ENCODE results near the gene SND1.
A peak's percentile ranks its signal among the peaks of the same experiment; 100 is the strongest.
"Not testable (repeated sequence)": the region's sequence is repeated elsewhere in the genome, so short reads cannot be mapped to it uniquely, and the experiment has no call there.

SND1 gene

DNA sequence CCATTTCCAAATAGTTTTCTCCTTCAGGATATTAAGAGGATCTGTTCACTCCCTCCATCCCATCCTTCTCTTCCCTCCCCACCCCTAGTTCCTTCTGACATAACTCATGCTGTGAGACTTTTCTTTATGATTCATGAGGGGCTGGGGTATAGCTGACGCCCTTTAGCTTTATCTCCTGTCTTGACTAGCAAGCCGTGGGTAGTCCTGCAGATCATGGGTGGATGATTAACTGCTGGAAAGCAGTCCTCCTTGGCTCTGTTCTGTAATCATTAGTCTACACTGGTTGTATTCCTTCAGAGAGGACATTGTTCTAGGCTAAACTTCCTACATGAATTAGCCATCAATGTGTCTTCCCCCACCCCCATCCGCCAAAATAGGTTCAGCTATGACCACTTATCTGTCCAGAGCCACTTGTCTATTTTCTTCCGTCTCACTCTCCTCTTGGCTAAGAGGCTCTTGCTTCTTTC lies 243.9 kb downstream of the SND1 start:
- no peak for DNase-seq

DNA sequence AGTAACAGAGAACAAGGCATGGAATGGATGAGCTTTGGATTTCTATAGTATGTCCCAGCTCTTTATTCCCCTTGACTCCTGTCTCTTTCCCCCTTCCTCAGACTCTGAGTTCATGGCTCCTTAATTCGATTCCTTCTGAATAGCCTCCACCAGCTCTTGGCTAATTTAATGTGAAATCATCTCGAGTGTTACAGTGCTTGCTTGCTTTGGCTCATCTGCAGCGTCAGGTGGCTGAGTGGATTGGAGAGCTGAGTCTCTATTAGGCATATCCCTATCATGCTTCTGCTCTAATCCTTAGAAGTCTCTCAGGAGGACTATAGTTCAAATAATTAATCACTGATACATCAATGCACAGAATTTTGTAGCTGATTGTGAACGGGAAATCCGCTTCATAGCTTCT lies 244.7 kb downstream of the SND1 start:
- no peak for DNase-seq

DNA sequence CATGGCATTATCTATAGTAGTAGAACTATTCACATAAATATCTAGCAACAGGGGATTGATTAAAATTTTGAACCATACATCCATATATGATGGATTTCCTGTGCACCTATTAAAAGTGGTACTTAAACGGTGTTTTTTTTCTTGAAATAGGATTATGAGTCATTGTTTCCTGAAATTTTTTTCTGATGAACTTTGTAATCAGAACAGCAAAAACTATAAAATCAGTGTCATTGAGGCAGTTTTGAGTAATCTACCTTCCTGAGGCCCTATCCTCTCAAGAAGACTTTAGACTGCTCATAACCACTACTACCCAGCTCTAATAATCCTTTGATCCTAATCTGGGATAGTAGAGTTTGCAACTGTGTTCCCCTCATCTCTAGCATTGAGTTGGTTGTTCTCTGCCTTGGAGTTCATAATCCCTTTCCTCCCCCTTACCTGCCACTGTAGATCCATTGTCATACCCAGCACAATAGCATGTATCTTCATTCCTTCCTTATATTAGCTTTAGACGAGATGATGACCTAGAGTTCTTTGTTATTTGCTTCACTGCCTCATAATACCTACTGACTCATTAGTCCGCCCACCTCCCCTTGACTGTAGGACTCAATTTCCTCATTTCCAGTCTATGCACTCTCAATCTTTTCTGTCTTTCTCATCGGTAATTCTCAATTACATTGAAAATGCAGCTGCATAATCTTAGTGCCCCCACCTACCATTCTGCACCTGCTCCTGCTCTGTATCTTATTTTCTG lies 245.9 kb downstream of the SND1 start:
- DNase-seq = peak; percentile 43

DNA sequence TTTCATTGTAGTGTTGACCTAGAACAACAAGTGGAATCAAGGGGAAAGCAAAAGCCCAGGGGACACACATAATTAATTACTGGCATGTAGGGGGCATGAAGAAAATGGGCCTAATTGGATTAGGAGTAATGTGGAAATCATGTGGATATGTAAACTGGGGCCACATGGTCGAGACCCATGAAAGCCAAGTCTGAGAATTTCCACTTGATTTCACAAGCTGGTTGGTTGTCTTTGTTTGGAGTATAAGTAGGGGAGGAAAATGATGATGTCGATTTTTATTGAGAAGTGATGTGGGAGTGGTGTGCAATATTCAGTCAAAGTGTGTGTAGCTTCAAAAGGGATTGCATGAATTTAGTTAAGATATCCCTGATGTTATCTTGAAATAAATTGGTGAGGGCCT lies 247.4 kb downstream of the SND1 start:
- DNase-seq = no peak

DNA sequence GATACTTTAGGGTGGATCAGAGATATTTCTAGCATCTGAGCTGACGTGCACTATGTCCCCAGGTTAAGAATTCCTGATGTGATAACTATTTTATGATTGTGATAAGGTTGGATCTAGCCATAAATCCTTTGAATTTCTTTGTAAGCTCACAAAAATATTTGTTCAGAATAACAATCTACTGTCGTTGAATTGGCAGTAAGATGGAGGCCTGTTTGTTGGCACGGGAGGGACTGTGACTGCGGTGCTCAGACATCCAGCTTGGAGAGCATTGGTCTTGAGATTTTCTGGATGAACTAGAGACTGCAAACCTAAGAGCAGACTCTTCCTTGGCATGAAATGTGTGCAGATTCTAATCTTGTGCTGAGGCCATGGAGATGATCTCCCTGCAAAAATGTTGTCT lies 248.1 kb downstream of the SND1 start:
- DNase-seq = no peak

DNA sequence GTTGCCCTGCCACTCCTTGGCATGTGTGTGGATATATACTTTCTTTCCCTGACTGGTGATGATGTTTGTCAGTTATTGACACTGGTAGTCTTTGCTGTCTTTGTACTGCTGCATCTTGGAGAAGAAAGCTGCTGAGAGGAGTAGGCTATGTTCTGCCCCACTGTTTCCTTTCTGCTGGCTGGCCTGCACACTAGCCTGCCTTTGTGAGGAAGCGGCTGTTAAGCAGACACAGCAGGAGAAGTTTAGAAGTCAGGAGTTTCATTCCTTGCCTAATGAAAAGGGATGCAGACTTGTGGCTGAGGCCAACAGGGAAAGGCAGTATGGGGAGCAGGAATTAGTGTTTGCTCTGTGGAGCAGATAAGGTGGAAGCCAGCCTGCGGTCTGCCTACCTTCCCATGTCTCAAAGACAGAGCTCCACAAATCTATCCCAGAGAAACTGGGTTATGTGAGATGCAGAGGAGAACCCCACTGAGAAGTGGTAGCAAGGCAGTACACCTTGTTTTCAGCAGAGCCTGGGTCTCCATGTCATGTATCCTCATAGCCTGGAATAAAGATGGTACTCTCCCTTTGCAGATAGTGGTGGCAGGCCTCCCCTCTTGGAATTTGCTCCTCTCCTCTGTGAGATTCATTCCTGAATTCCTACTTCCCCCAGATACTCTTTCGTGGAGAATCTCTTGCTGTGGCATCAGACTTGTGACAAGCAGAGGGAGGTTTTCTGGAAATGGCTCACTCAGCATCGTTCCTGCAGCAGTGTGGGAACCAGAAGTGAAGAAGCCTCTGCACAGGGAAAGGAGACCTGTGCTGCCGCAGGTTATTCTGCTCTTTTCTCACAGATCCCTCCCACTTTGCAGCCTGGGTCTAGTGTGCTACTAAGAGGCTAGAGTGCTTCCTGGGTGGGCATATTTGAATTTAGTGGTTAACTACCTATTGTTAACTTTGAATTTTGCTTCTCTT lies 249.0 kb downstream of the SND1 start:
- no peak for DNase-seq

DNA sequence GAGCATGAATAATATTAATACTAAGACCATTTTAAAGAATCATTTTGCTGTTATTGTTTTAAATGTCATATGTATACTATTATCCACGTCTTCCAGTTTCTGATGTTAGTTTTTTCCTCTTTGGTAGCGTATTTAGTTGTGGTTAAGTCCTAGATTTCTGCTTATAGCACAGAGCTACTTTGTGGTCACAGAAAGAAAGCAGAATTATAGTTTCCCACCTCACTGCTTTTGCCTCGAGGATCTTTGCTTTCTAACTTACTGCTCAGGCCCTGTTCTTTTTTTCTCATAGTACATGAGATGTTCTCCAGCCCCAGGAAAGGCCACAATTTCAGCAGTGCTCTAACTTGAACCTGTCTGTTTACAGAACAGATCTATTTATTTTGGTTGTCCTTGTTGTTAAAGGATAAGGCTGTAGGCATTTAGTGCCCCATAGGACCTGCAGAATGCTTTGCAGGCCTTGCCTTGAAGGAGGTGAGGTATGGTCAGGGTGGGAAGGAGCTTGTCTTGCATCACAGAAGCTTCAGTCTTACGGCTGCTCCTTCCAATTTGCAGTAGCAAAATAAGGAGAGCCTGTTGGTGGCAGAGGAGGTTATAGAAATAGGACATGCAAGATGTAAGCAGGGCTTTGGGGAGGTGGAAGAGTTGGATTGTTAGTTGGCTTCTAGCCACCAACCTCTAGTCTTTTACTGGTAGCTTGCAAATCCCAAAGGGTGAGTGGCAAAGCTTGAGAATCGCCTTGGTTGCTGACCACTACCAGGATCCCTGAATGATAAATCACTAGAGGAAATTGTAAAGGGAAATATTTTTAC lies 250.1 kb downstream of the SND1 start:
- DNase-seq = no peak

DNA sequence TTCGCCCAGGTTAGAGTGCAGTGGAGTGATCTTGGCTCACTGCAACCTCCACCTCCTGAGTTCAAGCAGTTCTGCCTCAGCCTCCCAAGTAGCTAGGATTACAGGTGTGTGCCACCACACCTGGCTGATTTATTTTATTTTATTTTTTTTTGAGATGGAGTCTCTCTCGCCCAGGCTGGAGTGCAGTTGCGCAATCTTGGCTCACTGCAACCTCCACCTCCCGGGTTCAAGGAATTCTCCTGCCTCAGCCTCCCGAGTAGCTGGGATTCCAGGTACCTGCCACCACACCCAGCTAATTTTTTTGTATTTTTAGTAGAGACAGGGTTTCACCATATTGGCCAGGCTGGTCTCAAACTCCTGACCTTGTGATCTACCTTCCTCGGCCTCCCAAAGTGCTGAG lies 250.8 kb downstream of the SND1 start:
- DNase-seq = not testable (repeated sequence)

DNA sequence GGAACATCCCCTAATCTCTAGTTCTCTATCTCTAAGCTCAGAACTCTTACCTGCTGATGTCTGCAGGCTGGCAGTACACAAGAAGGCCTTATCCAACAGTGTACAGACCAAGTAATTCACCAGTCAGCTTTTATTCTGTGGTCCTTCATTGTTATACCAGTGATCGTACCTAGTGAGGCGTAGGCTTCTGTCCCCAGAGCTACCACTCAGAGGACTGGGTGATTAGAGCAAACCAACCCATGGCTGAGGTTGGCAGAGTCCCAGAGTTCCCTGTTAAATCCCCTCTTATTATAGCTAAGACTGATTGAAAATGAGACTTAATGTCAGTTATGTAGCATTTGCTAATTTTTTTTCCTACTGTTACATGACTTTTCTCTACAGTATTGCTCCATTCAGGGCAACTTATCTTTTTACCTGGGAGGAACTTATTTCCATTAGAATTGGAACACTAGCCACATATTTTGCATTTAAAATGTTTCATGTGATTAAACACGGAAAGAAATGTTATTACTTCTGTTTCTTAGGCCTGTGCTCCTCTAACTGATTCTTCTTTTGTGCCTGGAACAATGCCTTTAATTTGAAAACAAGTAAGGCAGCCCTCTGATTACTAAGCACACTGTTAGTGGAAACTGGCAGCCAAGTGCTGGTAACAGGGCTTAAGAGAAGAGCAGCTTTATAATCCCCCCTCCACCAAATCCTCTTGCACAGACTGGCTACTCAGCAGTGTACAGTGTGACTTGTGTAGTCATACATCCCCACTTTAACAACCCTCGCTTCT lies 252.1 kb downstream of the SND1 start:
- DNase-seq = no peak

DNA sequence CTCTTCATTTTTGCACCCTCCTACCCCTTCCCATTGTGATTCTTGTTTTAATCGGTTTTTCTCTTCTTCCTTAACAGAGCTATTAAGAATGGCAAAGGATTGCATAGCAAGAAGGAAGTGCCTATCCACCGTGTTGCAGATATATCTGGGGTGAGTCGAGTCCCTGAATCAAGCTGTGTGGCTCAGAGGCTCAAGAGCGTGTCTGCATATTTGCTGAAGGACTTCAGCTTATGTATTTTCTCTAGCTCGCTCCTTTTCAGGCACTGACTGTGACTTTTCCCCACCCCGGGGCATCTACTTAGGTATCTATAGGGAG lies 252.6 kb downstream of the SND1 start:
- DNase-seq = no peak

DNA sequence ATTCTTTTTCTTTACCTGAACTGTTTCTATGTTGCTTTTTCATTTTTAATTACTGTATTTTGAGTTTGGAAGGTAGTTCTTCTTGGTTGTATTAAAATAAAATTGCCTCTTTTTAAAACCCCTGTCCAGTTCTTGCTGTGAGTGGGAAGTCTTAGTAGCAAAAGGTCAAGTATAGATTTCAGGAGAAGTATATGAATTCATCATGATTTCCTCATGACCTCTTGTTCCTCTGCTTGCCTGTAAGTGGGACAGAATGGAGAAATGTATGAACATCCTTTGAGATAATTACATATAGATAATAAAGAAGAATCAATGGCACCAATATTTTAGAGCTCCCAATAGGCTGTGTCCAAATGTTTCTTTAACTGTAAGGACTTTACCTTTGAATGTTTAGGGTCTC lies 253.0 kb downstream of the SND1 start:
- no peak for DNase-seq

DNA sequence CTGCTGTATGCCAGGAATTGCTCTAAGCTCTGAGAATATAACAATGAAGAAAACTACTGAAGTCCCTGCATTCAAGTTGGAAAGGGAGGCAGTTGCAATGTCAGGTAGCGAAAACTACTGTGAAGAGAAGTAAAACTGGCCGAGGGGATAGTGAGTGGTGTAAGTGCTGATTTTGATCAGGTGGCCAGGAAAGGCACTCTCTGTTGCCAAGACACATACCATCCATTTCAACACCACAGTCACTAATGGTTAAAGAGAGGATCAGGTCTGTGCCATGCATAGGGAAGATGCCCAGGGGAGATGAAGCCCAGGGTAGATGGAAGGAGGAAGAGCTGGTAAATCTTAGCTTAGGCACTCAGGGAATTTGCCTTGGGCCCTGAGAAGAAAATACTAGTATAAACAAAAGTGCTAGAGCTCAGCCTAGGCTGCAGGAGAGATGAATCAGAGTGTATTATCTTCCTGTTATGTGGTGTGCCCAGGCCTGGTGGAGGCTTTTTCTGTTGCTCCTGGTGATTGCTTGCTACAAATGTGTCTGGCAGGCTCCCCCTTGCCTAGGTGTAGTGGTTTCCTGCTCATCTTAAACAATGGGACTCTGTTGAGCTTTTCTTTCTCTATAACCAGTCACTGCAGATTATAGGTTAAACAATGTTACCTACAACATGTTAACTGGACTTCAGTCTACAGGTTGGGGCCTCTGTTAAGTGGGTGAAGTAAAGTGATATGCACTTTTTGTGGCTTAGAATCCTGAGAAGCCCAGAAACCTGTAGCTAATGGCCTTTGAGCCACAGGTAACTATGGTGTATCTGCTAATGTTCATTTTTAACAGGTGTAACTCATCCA lies 253.7 kb downstream of the SND1 start:
- DNase-seq = peak in 1 of 2 experiments; percentile 26

DNA sequence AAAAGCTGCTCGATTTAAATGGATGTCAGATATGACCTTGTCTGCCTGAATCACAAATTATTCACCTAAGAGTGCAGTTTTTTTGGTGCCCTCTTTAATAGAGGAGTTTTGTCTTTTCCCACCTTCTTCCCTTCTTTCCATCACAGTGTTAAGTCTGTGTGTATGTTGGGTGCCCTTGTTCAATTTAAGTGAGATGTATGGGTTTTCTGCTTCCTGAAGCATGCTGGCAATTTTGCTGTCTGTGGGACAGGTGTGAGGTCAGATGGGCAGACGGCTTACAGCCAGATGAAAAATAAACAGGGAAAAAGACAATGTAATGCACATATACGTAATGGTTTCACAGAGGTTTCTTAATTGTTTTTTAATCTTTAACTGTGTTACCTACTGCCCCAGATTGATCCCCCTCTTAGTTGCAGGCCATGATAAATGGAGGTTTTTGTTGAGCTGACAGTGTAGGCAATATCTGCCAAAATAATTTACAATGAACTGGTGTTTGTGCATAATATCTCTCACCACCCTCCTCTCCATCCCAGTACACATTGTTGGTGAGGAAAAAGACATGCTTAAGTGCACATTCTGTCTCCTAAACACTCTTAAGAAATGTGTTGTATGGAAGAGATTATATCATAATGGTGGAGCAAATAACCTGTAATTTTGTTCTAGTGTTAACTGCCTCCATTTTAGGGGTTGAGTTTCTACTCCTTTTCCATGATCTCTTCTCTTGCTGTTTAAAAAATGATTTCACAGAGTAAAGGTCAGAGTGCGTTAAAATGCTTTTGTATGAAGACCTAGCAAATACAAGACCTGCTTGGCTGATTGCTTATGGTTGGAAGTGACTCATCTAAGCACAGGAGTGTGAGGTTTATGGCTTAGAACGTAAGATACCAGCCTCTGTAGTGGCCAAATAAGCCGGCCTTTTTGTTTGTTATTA lies 255.4 kb downstream of the SND1 start:
- DNase-seq = no peak

DNA sequence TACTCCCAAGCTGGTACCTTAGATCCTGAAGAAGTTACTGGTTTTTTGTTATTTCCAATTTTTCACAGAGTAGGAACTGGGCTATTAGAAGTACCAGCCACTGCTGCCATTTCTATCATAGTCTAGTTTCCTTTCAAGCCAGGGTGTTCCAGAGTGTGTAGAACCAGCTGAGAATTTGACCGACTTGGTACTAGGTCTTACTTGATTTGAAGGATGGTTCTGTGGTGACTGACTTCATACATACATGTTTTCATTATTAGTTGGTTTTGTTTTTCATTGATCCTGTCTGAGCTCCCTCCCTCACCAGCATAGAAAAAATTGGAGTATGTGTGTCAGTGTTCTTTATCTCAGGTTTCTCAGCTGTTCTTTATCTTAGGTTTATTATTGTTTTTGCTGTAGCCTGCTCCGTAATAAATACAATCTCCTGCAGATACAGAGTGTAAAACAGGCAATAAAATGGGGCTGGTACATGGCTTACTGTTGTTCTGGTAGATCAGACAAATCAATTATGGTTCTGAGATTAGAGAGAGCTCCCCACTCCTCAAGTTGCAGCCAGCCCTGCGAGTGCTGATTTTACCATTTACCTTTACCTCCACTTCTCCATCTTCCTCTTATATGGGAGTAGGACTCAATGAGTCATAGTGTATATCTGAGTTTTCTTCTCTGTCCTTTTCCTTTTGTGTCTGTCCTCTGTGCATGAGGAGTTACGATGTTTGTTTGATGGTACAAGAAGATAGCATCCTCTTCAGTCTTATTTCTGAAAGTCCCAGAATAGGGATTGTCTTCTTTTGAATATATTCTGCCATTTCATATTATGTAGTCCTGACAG lies 256.6 kb downstream of the SND1 start:
- no peak for DNase-seq

DNA sequence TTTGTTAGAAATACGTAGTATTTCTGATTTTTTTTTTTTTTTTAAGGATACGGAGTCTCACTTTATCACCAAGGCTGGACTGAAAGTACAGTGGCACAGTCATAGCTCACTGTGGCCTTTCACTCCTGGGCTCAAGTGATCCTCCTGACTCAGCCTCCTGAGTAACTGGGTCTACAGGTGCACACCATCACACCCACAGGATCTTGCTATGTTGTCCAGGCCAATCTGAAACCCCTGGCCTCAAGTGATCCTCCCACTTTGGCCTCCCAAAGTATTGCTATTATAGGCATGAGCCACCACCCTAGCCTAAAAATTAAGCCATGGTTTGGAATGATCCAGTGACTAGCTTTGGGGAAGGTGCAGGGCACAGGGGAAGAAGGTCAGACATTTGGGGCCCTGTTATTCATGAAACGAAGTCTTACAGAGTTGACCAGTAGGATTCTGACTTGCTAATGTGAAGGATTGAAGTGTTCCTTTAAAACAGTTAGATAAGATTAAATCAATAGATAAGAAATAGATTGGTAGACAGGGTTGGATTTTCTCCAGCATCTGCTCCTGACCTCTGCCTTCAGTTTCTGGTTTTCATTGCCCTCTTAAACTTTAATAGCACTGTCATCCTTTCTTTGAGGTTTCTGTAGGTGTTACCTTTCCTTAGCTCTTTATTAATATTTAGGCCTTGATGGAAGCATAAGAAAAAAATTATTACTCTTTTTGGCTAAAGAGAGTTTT lies 257.6 kb downstream of the SND1 start:
- DNase-seq = no peak

DNA sequence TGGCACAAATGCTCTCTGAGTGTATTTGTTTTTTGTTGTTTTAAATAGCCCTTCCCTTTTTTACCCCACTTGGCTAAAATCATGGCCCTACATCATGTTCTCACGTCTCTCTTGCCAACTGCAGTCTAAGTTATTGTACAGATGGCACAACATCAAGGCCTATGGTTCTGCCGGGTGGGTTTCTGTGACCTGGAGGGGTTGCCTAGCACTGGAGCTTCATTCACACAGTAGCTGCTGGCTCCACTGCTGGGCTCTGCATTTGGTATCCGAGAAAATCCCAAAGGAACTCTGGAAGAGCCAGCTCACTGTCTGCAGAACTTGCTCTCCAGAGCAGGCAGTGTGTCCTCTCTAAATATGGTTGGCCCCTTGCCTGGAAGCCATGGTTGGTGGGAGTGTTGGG lies 258.7 kb downstream of the SND1 start:
- DNase-seq = no peak

DNA sequence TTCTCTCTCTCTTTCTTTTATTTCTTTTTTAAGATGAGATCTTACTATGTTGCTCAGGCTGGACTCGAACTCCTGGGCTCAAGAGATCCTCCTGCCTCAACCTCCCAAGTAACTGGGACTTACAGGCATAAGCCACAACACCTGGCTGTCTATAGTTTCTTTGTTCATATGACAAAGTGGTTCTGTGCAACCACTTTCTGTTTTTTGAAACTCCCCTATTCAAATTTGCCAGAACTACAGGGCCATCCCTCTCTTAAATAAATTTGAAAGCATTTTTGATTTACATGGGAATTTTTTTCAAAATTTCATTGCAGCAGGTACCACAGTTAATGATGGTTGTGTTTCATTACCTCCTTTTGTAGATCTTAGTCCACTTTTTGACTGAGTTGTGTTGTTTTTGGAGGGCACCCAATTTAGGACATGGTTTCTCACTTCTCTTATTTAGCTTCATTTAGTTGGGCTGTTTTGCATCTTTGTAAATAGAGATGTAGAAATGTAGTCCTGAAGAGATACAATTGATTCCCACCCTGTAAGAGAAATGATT lies 260.0 kb downstream of the SND1 start:
- DNase-seq = no peak

DNA sequence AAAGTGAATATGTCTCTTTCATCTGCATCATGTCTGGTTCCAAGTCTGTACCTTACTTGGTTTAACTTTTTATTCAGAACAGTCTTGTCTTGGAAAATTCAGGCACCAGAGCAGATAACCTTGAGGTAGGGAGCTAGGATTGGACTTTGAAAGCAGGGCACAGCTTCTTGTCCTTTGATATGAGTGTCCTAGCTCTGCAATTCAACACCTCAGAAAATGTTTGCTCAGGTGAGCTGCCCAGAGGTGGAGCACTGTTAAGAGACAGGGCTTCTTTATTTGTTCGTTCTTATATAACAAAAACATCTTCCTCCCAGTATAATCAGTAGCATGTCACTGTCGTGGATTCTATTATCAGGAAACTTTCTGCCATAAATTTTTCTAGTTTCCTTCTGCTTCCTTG lies 260.9 kb downstream of the SND1 start:
- no peak for DNase-seq
